Neuronal stem cell (in vitro differentiated cells): ENCODE measurements around the gene NTRK3.

Experiments
- DNase-seq: peaks from one replicate; pipeline ENCODE4 v3.0.0-alpha.2; 2013; ENCODE audit warnings: low spot score
- H2AFZ ChIP-seq: one replicate; pipeline ENCODE4 v1.6.1; 2013; ENCODE audit warnings: mild to moderate bottlenecking, low read length, inconsistent platforms
- H2AK5ac ChIP-seq: 2 replicates; pipeline ENCODE4 v1.6.1; 2013; ENCODE audit warnings: low read depth, mild to moderate bottlenecking, inconsistent platforms, low read length, moderate library complexity, mixed read lengths
- H2BK120ac ChIP-seq: 2 replicates; pipeline ENCODE4 v1.6.1; 2013; ENCODE audit warnings: low read depth, mild to moderate bottlenecking, inconsistent platforms, low read length, moderate library complexity, mixed read lengths
- H2BK12ac ChIP-seq: one replicate; pipeline ENCODE4 v1.6.1; 2013; ENCODE audit warnings: low read length, inconsistent platforms
- H2BK15ac ChIP-seq: 2 replicates; pipeline ENCODE4 v1.6.1; 2013; ENCODE audit warnings: mild to moderate bottlenecking, low read length, inconsistent platforms, mixed read lengths
- H2BK5ac ChIP-seq: one replicate; pipeline ENCODE4 v1.6.1; 2013; ENCODE audit warnings: inconsistent platforms, mild to moderate bottlenecking, low read length, moderate library complexity
- H3K14ac ChIP-seq: one replicate; pipeline ENCODE4 v1.6.1; 2013; ENCODE audit warnings: low read length, inconsistent platforms
- H3K18ac ChIP-seq: 2 replicates; pipeline ENCODE4 v1.6.1; 2013; ENCODE audit warnings: low read length, inconsistent platforms
- H3K23ac ChIP-seq: 2 replicates; pipeline ENCODE4 v1.6.1; 2013; ENCODE audit warnings: low read depth, mild to moderate bottlenecking, mixed read lengths, low read length, inconsistent platforms; ENCODE audit not compliant: poor library complexity
- H3K27ac ChIP-seq: replicated peaks from 3 replicates; pipeline ENCODE4 v1.5.1; 2013; ENCODE audit warnings: low read length, inconsistent platforms
- H3K27me3 ChIP-seq, 3 experiments: 2 replicates each; pipeline ENCODE4 v1.6.1; 2013; ENCODE audit warnings: low read length in 3 of 3, mild to moderate bottlenecking in 2 of 3, inconsistent platforms in 1 of 3, low read depth in 1 of 3, mixed read lengths in 1 of 3, moderate library complexity in 1 of 3; ENCODE audit not compliant: control insufficient read depth in 3 of 3, insufficient read depth in 3 of 3
- H3K36me3 ChIP-seq, 2 donors: replicated peaks in 1 of 2; 2 replicates each; pipeline ENCODE4 v1.6.1; 2013; ENCODE audit warnings: low read length in 2 of 2; ENCODE audit not compliant: control insufficient read depth in 2 of 2, insufficient read depth in 2 of 2
- H3K4ac ChIP-seq: 2 replicates; pipeline ENCODE4 v1.6.1; 2013; ENCODE audit warnings: inconsistent platforms, mild to moderate bottlenecking, low read length, moderate library complexity
- H3K4me1 ChIP-seq, 2 donors: 1 replicate in 1 of 2; 2 replicates in 1 of 2; pipeline ENCODE4 v1.6.1; 2013; ENCODE audit warnings: low read length in 2 of 2, low read depth in 1 of 2; ENCODE audit not compliant: control insufficient read depth in 2 of 2, insufficient read depth in 1 of 2
- H3K4me2 ChIP-seq: one replicate; pipeline ENCODE4 v1.6.1; 2013; ENCODE audit warnings: mild to moderate bottlenecking, low read length, inconsistent platforms; ENCODE audit not compliant: insufficient read depth, poor library complexity, severe bottlenecking
- H3K4me3 ChIP-seq, 2 donors: 2 replicates each; pipeline ENCODE4 v1.5.1; 2013; ENCODE audit warnings: low read length in 2 of 2, mild to moderate bottlenecking in 2 of 2, inconsistent platforms in 1 of 2, moderate library complexity in 1 of 2
- H3K79me1 ChIP-seq: one replicate; pipeline ENCODE4 v1.6.1; 2013; ENCODE audit warnings: low read depth, mild to moderate bottlenecking, inconsistent platforms, low read length, moderate library complexity
- H3K9ac ChIP-seq: one replicate; pipeline ENCODE4 v1.6.1; 2013; ENCODE audit warnings: mild to moderate bottlenecking, low read depth, low read length, inconsistent platforms; ENCODE audit not compliant: poor library complexity
- H3K9me3 ChIP-seq, 2 donors: replicated peaks in 1 of 2; 2 replicates each; pipeline versions ENCODE3 to v1.6.1; 2013; ENCODE audit warnings: low read length in 2 of 2, mild to moderate bottlenecking in 2 of 2, inconsistent platforms in 1 of 2, low read depth in 1 of 2, mixed read lengths in 1 of 2, moderate library complexity in 1 of 2; ENCODE audit not compliant: control insufficient read depth in 2 of 2, insufficient read depth in 1 of 2
- H4K8ac ChIP-seq: one replicate; pipeline ENCODE4 v1.6.1; 2013; ENCODE audit warnings: low read depth, mild to moderate bottlenecking, inconsistent platforms, low read length, moderate library complexity
- H4K91ac ChIP-seq: one replicate; pipeline ENCODE4 v1.6.1; 2013; ENCODE audit warnings: low read length, low read depth, mild to moderate bottlenecking, inconsistent platforms; ENCODE audit not compliant: poor library complexity
- WGBS, 2 donors: extraction: QIAGEN DNeasy Blood & Tissue Kit; methylation state at CpG; one replicate each; pipeline ENCODE4 v1.1.7; 2013; ENCODE audit warnings: missing lambda C conversion rate in 2 of 2, mixed read lengths in 1 of 2; ENCODE audit not compliant: insufficient read length in 2 of 2, insufficient replicate concordance in 1 of 2; ENCODE audit errors: extremely low coverage in 2 of 2; 5-methylcytosine and 5-hydroxymethylcytosine counted together

Gene NTRK3

DNA sequence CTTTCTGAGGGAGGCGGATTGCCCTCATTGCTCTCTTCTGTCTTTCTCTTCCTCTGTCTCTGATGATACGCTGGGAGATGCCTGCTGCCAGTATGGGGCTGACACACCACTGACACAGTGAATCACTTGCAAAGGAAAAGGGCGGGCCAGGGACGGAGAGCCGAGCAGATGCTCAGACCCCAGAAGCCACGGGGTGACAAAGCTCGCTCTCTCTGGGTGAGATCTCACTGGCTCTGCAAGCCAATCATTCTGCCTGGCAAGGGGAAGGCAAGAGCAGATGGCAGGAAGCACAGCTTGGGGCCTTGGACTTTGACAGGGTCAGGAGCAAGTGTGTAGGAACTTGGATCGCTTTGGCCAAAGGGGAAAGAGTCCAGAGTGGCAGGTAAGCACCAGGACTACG lies 198.7 kb downstream of the NTRK3 start:
- no peak overlapping the region for H3K23ac ChIP-seq
- no peak overlapping the region for H3K18ac ChIP-seq
- H2AFZ ChIP-seq = no peak overlapping the region
- DNase-seq = no peak
- no peak overlapping the region for H2BK15ac ChIP-seq
- no peak overlapping the region for H3K14ac ChIP-seq
- no peak overlapping the region for H3K4ac ChIP-seq
- no peak overlapping the region for H2AK5ac ChIP-seq
- H2BK5ac ChIP-seq = no peak overlapping the region
- H3K9ac ChIP-seq = no peak overlapping the region
- H4K8ac ChIP-seq = no peak overlapping the region
- H3K27ac ChIP-seq = no peak overlapping the region
- H2BK120ac ChIP-seq = no peak overlapping the region
- WGBS, 2 donors = no CpG with 5 or more reads among the region's 9 CpGs
- no peaks in the 10 kb centered on the region for H3K36me3 ChIP-seq
- H4K91ac ChIP-seq = no peak overlapping the region
- H3K27me3 ChIP-seq = no peaks in the 10 kb centered on the region
- no peak overlapping the region for H3K4me3 ChIP-seq
- H3K79me1 ChIP-seq = no peaks in the 10 kb centered on the region
- H3K9me3 ChIP-seq = peaks cover 0 to 1% of the 10 kb centered on the region in 2 donors
- H3K4me1 ChIP-seq = no peaks in the 10 kb centered on the region
- H3K4me2 ChIP-seq = no peak overlapping the region
- no peak overlapping the region for H2BK12ac ChIP-seq

GRCh38 chr15:88049506-88049905 lies 207.0 kb downstream of the NTRK3 start:
- no peak overlapping the region for H2AK5ac ChIP-seq
- no peak overlapping the region for H2BK5ac ChIP-seq
- H4K91ac ChIP-seq = no peak overlapping the region
- H2AFZ ChIP-seq = no peak overlapping the region
- no peak for DNase-seq
- no peak overlapping the region for H4K8ac ChIP-seq
- H3K27ac ChIP-seq = no peak overlapping the region
- no peak overlapping the region for H3K14ac ChIP-seq
- no peaks in the 10 kb centered on the region for H3K36me3 ChIP-seq
- H3K9ac ChIP-seq = no peak overlapping the region
- no peak overlapping the region for H2BK120ac ChIP-seq
- no peak overlapping the region for H2BK12ac ChIP-seq
- no peak overlapping the region for H3K4ac ChIP-seq
- no peaks in the 10 kb centered on the region for H3K9me3 ChIP-seq
- WGBS, 2 donors = no CpG with 5 or more reads among the region's 1 CpG
- H3K4me3 ChIP-seq = no peak overlapping the region
- H3K27me3 ChIP-seq = no peaks in the 10 kb centered on the region
- no peaks in the 10 kb centered on the region for H3K79me1 ChIP-seq
- no peak overlapping the region for H2BK15ac ChIP-seq
- no peak overlapping the region for H3K23ac ChIP-seq
- H3K4me1 ChIP-seq = peaks cover 0 to 1% of the 10 kb centered on the region in 2 donors
- no peak overlapping the region for H3K4me2 ChIP-seq
- no peak overlapping the region for H3K18ac ChIP-seq

DNA sequence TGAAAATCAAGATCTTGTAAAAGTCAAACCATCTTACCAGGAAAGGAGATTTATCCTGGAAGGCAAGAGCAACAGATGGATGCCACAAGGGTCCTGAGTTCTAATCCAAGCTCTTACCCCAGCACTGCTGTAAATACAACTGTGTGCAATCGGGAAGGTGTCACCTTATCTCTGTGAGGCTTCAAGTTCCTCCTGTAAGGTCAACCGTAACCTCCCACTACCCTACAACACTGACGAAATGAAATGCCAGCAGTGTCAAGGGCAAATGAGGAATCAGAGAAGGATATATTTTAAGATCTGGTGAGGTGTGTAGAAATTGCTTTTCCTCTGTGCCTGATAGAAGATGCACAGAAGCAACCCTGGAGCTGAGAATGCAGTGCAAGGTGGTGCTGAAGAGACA lies 207.8 kb downstream of the NTRK3 start:
- no CpG with 5 or more reads among the region's 3 CpGs for WGBS, 2 donors
- Histone ChIP-seq H3K4me2 (no peak overlapping the region), H3K9ac (no peak overlapping the region), H3K14ac (no peak overlapping the region), H3K9me3 (no peaks in the 10 kb centered on the region), H3K27me3 (no peaks in the 10 kb centered on the region), H3K4me3 (no peak overlapping the region), H3K27ac (no peak overlapping the region), H2BK5ac (no peak overlapping the region), H2AFZ (no peak overlapping the region), H4K8ac (no peak overlapping the region), H3K23ac (no peak overlapping the region), H3K79me1 (no peaks in the 10 kb centered on the region), H2BK12ac (no peak overlapping the region), H2BK15ac (no peak overlapping the region), H3K4me1 (peaks cover 0 to 1% of the 10 kb centered on the region in 2 donors), H3K18ac (no peak overlapping the region), H3K36me3 (no peaks in the 10 kb centered on the region), H4K91ac (no peak overlapping the region), H2BK120ac (no peak overlapping the region), H3K4ac (no peak overlapping the region), H2AK5ac (no peak overlapping the region)
- DNase-seq = no peak

DNA sequence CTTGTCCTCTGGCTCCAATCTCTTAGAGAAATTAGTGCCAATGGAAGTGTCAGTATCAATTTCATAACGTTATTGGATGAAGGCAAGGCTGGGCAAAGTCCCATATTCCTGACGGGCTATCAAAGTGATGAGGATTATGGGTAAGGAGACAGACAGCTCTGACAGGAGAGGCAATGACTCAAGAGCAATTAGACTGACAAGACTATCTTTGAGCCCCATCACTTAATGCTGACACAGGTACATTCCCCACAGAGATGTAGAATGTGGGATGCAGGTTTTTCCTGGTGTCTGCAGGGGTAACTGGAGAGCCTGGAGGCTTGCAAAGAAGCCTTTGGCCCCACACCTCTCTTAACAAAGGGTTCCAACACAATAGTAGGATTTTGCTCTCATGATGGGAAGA lies 208.3 kb downstream of the NTRK3 start:
- H2BK120ac ChIP-seq = no peak overlapping the region
- no peak overlapping the region for H2AFZ ChIP-seq
- H3K4me3 ChIP-seq = no peak overlapping the region
- WGBS, 2 donors = no CpG with 5 or more reads among the region's 2 CpGs
- H3K4me1 ChIP-seq = peaks cover 0 to 1% of the 10 kb centered on the region in 2 donors
- no peaks in the 10 kb centered on the region for H3K27me3 ChIP-seq
- no peak overlapping the region for H3K4me2 ChIP-seq
- H4K8ac ChIP-seq = no peak overlapping the region
- no peak overlapping the region for H3K18ac ChIP-seq
- H3K4ac ChIP-seq = no peak overlapping the region
- no peaks in the 10 kb centered on the region for H3K9me3 ChIP-seq
- H2BK5ac ChIP-seq = no peak overlapping the region
- DNase-seq = no peak
- no peak overlapping the region for H2BK15ac ChIP-seq
- no peak overlapping the region for H2BK12ac ChIP-seq
- H2AK5ac ChIP-seq = no peak overlapping the region
- no peak overlapping the region for H3K23ac ChIP-seq
- H3K14ac ChIP-seq = no peak overlapping the region
- no peaks in the 10 kb centered on the region for H3K36me3 ChIP-seq
- H4K91ac ChIP-seq = no peak overlapping the region
- H3K9ac ChIP-seq = no peak overlapping the region
- H3K79me1 ChIP-seq = no peaks in the 10 kb centered on the region
- no peak overlapping the region for H3K27ac ChIP-seq
